Mesothelial cell of epicardium (in vitro differentiated cells): ENCODE data around the gene DCN. TPM values are rescaled to one million over a fixed set of nuclear protein-coding genes. Genes with fewer than 3 reads are reported as not detected.

Experiments used
- DNase-seq, 2 experiments: peaks; one replicate each; pipeline ENCODE4 v3.0.0; 2021; ENCODE audit warnings: low spot score in 2 of 2; ENCODE audit not compliant: unreplicated experiment in 2 of 2
- H3K27ac Mint-ChIP-seq: 2 replicates; pipeline ENCODE4 v1.8.0; 2021; ENCODE audit warnings: mixed read lengths
- H3K27me3 Mint-ChIP-seq: 2 replicates; pipeline ENCODE4 v1.8.0; 2021; ENCODE audit warnings: low read depth, mixed read lengths
- H3K36me3 Mint-ChIP-seq: 2 replicates; pipeline ENCODE4 v1.8.0; 2021; ENCODE audit warnings: mixed read lengths
- H3K4me1 Mint-ChIP-seq: 2 replicates; pipeline ENCODE4 v1.8.0; 2021; ENCODE audit warnings: mixed read lengths
- H3K4me3 Mint-ChIP-seq: 2 replicates; pipeline ENCODE4 v1.8.0; 2021; ENCODE audit warnings: mild to moderate bottlenecking, moderate library complexity, mixed read lengths
- H3K9me3 Mint-ChIP-seq: 2 replicates; pipeline ENCODE4 v1.8.0; 2021; ENCODE audit warnings: mixed read lengths
- total RNA-seq: library from RNA; stranded (reverse); gene quantifications from 3 replicates; pipeline ENCODE4 v1.2.1, GENCODE V29; 2021
- TF ChIP-seq, protein P1 (sequence below): fragments of 200-600 bp; sonication (generic); IDR thresholded peaks from one replicate; pipeline ENCODE4 v1.5.0; 2021; ENCODE audit warnings: antibody characterized with exemption; ENCODE audit not compliant: unreplicated experiment

DCN gene
- total RNA-seq, 1 donor from 2014 or later: 1,349 TPM

DNA sequence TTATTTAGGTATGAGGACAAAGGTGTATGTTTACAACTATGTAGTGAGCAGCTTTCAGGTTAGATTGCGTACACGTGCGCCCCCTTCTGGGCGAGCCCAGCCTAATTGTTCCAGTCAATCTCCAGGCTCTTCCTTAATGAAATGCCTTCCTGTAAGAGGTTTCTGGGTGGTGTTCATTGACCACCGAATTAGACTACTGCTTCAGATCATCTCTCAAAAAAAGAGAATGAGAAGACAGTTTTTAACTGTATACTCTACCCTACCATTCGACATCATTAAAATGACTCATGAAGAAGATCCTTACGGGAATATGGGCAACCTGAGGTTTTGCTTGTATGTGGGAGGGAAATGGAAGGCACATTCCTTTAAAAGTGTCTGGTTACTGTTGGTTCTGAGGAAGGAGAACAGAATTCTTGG lies 73.5 kb downstream of the DCN start:
- H3K27ac Mint-ChIP-seq: peak overlapping the region; percentile 93
- TF ChIP-seq, protein P1, sequence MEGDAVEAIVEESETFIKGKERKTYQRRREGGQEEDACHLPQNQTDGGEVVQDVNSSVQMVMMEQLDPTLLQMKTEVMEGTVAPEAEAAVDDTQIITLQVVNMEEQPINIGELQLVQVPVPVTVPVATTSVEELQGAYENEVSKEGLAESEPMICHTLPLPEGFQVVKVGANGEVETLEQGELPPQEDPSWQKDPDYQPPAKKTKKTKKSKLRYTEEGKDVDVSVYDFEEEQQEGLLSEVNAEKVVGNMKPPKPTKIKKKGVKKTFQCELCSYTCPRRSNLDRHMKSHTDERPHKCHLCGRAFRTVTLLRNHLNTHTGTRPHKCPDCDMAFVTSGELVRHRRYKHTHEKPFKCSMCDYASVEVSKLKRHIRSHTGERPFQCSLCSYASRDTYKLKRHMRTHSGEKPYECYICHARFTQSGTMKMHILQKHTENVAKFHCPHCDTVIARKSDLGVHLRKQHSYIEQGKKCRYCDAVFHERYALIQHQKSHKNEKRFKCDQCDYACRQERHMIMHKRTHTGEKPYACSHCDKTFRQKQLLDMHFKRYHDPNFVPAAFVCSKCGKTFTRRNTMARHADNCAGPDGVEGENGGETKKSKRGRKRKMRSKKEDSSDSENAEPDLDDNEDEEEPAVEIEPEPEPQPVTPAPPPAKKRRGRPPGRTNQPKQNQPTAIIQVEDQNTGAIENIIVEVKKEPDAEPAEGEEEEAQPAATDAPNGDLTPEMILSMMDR: peak; percentile 66
- H3K4me1 Mint-ChIP-seq: peaks cover 64% of the 10 kb centered on the region
- no peaks in the 10 kb centered on the region for H3K9me3 Mint-ChIP-seq
- no peaks in the 10 kb centered on the region for H3K27me3 Mint-ChIP-seq
- DNase-seq: peak; percentile 39 to 83
- peaks cover 19% of the 10 kb centered on the region for H3K36me3 Mint-ChIP-seq
- peak overlapping the region; percentile 70 for H3K4me3 Mint-ChIP-seq

DNA sequence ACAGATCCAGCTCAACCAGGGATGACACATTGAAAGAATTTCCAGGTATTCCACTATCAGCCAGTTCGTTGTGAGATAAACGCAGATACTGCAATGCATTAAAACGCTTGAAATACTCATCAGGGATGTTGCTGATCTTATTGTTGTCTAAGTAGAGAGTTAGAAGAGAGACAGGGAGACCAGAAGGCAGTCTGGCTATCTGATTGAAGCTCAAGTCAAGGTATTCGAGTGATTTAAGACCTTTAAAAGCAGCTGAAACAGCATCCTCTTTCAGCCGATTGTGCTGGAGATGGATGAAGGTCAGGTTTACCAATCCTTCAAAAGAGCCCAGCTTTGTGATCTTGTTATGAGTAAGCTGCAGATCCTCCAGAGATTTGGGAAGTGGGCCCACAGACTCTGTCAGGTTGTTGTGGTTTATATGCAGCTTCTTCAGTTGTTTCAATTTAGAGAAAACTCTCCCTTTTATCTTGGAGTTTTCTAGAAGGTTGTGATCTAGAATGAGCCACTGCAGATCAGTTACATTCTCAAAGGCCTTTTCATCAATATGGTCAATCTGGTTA lies 74.3 kb downstream of the DCN start:
- no peak for DNase-seq
- peak overlapping the region; percentile 50 for H3K27ac Mint-ChIP-seq
- H3K27me3 Mint-ChIP-seq: no peaks in the 10 kb centered on the region
- TF ChIP-seq, protein P1: no peak
- H3K4me3 Mint-ChIP-seq: peak overlapping the region; percentile 22
- peaks cover 20% of the 10 kb centered on the region for H3K36me3 Mint-ChIP-seq
- no peaks in the 10 kb centered on the region for H3K9me3 Mint-ChIP-seq
- peaks cover 68% of the 10 kb centered on the region for H3K4me1 Mint-ChIP-seq

DNA sequence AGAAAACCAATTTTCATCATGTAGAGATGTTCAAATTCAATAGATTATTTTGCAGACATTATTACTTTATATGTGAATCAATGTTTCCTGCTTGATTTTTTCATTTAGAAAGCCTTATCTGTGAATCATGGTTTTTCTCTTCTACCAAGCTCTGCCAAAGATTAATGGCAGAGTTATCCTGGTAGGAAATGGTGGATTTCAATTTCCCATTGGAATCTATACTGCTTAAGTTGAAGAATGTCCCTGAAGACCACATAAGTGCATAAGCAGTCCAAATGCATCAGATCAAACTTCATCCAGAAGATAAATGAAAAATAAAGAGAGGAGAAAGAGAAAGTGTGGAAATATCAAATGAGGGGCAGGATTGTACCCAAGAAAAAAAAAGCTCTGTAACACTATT lies 76.3 kb downstream of the DCN start:
- Mint-ChIP-seq H3K27me3 (no peaks in the 10 kb centered on the region), H3K27ac (peak overlapping the region; percentile 55), H3K4me3 (peak overlapping the region; percentile 51), H3K9me3 (no peaks in the 10 kb centered on the region), H3K36me3 (peaks cover 22% of the 10 kb centered on the region), H3K4me1 (peaks cover 72% of the 10 kb centered on the region)
- TF ChIP-seq, protein P1: no peak
- DNase-seq: no peak

DNA sequence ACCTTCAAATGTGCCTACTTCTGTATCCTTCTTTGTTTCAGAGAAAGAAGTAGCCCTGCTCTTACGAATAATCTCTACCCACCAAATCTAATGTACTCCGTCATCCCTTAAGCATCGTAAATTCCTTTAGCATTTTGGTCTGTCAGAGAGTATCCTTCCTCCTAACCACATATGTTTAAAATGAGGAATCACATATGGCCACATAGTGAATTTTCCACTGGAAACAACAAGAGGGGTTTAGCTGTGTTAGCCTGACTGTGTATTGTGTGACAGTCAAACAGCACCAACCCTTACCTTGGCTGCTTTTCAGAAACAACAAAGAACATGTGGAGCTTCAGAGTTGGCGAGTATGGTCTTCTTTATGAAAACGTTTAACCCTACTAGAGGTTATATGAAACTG lies 76.8 kb downstream of the DCN start:
- TF ChIP-seq, protein P1: no peak
- H3K27me3 Mint-ChIP-seq: no peaks in the 10 kb centered on the region
- H3K9me3 Mint-ChIP-seq: no peaks in the 10 kb centered on the region
- H3K27ac Mint-ChIP-seq: peak overlapping the region; percentile 39
- H3K36me3 Mint-ChIP-seq: peaks cover 22% of the 10 kb centered on the region
- H3K4me3 Mint-ChIP-seq: peak overlapping the region; percentile 25
- no peak for DNase-seq
- H3K4me1 Mint-ChIP-seq: peaks cover 72% of the 10 kb centered on the region

DNA sequence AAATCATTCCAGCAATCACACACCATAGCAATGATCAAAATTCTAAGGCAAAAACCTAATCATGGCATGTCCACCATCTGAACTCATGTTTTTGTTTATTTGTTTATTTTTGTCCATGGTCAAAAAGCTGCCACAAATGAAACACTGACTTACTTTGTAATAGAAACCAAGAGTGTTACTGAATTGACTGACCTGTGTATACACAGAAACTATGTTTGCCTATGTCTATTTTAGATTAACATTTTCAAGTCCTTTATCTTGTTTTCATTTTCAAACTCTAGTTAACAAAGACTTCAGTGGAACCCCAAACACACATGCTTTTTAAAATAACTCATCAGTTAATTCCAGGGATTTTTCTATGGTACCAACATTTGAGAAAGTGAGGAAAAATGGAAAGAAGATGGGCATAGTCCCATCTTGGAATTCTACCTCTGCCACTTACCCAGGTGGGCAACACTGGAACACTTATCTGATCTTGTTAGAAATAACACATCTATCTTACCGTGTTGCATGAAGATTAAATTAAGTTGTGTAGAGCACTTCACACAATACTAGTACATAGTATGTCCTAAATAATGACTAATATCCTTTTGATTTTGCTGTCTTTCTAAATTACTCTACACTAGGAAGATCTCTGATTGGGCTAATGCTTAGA lies 77.7 kb downstream of the DCN start:
- H3K27ac Mint-ChIP-seq: peak overlapping the region; percentile 39

More for the DNA sequence above, 77.7 kb downstream of the DCN start:
- Mint-ChIP-seq H3K9me3 (no peaks in the 10 kb centered on the region), H3K4me1 (peaks cover 76% of the 10 kb centered on the region), H3K36me3 (peaks cover 22% of the 10 kb centered on the region), H3K27me3 (no peaks in the 10 kb centered on the region), H3K4me3 (peak overlapping the region; percentile 25)
- TF ChIP-seq, protein P1: no peak
- no peak for DNase-seq
